ENCODE measurements around the gene APBA1. TPM values are rescaled to one million over a fixed set of nuclear protein-coding genes. Genes with fewer than 3 reads are reported as not detected.

Gene APBA1
- total and polyA plus RNA-seq, 9 of the 15 experiments (the other 6 are each of a cell fraction or from before 2014, with no cell fraction given) = 0.01 to 0.02 TPM; not detected in 7

DNA sequence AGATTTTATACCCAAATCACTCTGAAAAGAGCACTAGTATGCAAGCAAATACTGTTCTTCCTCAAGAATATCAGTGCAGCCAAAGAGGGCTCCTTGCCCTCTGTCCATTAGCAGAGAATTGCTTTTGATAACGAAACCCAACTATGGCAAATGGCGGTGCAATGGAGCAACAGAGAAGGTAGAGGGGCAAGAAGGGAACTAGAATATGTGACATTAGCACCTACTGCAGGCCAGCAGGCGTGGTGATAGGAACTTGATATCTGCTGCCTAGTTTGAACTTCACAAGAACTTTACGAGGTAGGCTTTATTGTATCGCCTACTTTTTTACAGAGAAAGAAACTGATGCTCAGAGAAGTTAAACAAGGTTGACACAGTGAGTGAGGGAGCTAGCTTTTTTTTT, 66.1 kb downstream of the APBA1 start:
- CTCF ChIA-PET (ENCODE audit: low intra/inter-chr PET ratio) = no interaction called here
- no peak overlapping the region for H3K4me3 ChIP-seq
- in situ Hi-C loops (cut with MboI) = no loop called here
- TF ChIP-seq CTBP1 (IDR thresholded peaks at IDR 0.05; ENCODE audit: borderline replicate concordance) (no peak), ZNF431 (CRISPR knock-in tag; IDR thresholded peaks at IDR 0.05) (no peak), ZFP1 (CRISPR knock-in tag; IDR thresholded peaks at IDR 0.05) (no peak), TAF9B (IDR thresholded peaks at IDR 0.05; ENCODE audit: partially characterized antibody) (no peak), XRCC4 (IDR thresholded peaks at IDR 0.05; ENCODE audit: extremely low read depth, insufficient read depth, insufficient read length) (no peak), RBBP5 (IDR thresholded peaks at IDR 0.05; ENCODE audit: borderline replicate concordance, insufficient read depth, low read length, poor library complexity, severe bottlenecking) (no peak), SMAD3 (CRISPR knock-in tag; conservative IDR thresholded peaks at IDR 0.05) (no peak), E2F3 (CRISPR knock-in tag; IDR thresholded peaks at IDR 0.05) (no peak), MTF1 (CRISPR knock-in tag; IDR thresholded peaks at IDR 0.05; ENCODE audit: borderline replicate concordance) (no peak), ZNF561 (CRISPR knock-in tag; conservative IDR thresholded peaks at IDR 0.05) (no peak), PHB2 (IDR thresholded peaks at IDR 0.05; ENCODE audit: low read depth) (no peak), ZNF165 (CRISPR knock-in tag; IDR thresholded peaks at IDR 0.05; ENCODE audit: borderline replicate concordance) (no peak), MEIS2 (IDR thresholded peaks at IDR 0.05; ENCODE audit: partially characterized antibody) (no peak), BHLHE40 (IDR thresholded peaks at IDR 0.05; ENCODE audit: low read length) (no peak)
- TF ChIP-seq, protein P1, sequence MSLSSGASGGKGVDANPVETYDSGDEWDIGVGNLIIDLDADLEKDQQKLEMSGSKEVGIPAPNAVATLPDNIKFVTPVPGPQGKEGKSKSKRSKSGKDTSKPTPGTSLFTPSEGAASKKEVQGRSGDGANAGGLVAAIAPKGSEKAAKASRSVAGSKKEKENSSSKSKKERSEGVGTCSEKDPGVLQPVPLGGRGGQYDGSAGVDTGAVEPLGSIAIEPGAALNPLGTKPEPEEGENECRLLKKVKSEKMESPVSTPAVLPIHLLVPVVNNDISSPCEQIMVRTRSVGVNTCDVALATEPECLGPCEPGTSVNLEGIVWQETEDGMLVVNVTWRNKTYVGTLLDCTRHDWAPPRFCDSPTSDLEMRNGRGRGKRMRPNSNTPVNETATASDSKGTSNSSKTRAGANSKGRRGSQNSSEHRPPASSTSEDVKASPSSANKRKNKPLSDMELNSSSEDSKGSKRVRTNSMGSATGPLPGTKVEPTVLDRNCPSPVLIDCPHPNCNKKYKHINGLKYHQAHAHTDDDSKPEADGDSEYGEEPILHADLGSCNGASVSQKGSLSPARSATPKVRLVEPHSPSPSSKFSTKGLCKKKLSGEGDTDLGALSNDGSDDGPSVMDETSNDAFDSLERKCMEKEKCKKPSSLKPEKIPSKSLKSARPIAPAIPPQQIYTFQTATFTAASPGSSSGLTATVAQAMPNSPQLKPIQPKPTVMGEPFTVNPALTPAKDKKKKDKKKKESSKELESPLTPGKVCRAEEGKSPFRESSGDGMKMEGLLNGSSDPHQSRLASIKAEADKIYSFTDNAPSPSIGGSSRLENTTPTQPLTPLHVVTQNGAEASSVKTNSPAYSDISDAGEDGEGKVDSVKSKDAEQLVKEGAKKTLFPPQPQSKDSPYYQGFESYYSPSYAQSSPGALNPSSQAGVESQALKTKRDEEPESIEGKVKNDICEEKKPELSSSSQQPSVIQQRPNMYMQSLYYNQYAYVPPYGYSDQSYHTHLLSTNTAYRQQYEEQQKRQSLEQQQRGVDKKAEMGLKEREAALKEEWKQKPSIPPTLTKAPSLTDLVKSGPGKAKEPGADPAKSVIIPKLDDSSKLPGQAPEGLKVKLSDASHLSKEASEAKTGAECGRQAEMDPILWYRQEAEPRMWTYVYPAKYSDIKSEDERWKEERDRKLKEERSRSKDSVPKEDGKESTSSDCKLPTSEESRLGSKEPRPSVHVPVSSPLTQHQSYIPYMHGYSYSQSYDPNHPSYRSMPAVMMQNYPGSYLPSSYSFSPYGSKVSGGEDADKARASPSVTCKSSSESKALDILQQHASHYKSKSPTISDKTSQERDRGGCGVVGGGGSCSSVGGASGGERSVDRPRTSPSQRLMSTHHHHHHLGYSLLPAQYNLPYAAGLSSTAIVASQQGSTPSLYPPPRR (CRISPR knock-in tag; IDR thresholded peaks at IDR 0.05; ENCODE audit: borderline replicate concordance) = no peak
- TF ChIP-seq, protein P2, sequence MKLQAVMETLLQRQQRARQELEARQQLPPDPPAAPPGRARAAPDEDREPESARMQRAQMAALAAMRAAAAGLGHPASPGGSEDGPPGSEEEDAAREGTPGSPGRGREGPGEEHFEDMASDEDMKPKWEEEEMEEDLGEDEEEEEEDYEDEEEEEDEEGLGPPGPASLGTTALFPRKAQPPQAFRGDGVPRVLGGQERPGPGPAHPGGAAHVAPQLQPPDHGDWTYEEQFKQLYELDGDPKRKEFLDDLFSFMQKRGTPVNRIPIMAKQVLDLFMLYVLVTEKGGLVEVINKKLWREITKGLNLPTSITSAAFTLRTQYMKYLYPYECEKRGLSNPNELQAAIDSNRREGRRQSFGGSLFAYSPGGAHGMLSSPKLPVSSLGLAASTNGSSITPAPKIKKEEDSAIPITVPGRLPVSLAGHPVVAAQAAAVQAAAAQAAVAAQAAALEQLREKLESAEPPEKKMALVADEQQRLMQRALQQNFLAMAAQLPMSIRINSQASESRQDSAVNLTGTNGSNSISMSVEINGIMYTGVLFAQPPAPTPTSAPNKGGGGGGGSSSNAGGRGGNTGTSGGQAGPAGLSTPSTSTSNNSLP (IDR thresholded peaks at IDR 0.05; ENCODE audit: borderline replicate concordance, low read depth, low read length) = no peak
- TF ChIP-seq, protein P3, sequence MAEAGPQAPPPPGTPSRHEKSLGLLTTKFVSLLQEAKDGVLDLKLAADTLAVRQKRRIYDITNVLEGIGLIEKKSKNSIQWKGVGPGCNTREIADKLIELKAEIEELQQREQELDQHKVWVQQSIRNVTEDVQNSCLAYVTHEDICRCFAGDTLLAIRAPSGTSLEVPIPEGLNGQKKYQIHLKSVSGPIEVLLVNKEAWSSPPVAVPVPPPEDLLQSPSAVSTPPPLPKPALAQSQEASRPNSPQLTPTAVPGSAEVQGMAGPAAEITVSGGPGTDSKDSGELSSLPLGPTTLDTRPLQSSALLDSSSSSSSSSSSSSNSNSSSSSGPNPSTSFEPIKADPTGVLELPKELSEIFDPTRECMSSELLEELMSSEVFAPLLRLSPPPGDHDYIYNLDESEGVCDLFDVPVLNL (CRISPR knock-in tag; IDR thresholded peaks at IDR 0.05; ENCODE audit: low read depth) = no peak

More for the DNA sequence above, 66.1 kb downstream of the APBA1 start:
- Histone ChIP-seq H3K79me2 (ENCODE audit: control insufficient read depth, insufficient read depth, low read length) (no peaks in the 10 kb centered on the region), H3K27me3 (ENCODE audit: control insufficient read depth in 2 of 2, insufficient read depth in 2 of 2, low read length in 2 of 2) (peaks cover 0 to 8% of the 10 kb centered on the region in 2 experiments; a peak in 2 of 5 replicates), H4K20me1 (replicated peaks; ENCODE audit: control insufficient read depth, insufficient read depth, low read length) (no peaks in the 10 kb centered on the region), H3K4me1 (replicated peaks in 1 of 2; ENCODE audit: control insufficient read depth in 2 of 2, insufficient read depth in 2 of 2, low read length in 2 of 2) (no peaks in the 10 kb centered on the region), H3K36me3 (ENCODE audit: control insufficient read depth, insufficient read depth, low read length) (no peaks in the 10 kb centered on the region), H3K9me3 (replicated peaks; ENCODE audit: control insufficient read depth, insufficient read depth, low read depth, low read length) (no peaks in the 10 kb centered on the region), H3K9me1 (ENCODE audit: control insufficient read depth, insufficient read depth, low read length) (no peaks in the 10 kb centered on the region), H3K27ac (ENCODE audit: extremely low read depth, low read depth, low read length) (no peak overlapping the region), H3K9ac (ENCODE audit: insufficient read depth in 1 of 2, low read depth in 2 of 2, low read length in 2 of 2) (no peak overlapping the region), H2AFZ (ENCODE audit: low read depth, low read length) (no peak overlapping the region), H3K4me2 (ENCODE audit: insufficient read depth, low read length) (no peak overlapping the region)
- DNase-seq (ENCODE audit: extremely low read depth in 1 of 4, low spot score in 3 of 4) (no peak), ATAC-seq (no peak), FAIRE-seq (no peak)
- POLR2A ChIA-PET = no interaction called here
- 0% methylated on average over 5 of the region's 5 CpGs for WGBS (ENCODE audit: insufficient coverage, low coverage, missing lambda C conversion rate)
- no TSS peak for BruUV-seq (replicated peaks)
- intact Hi-C loops (cut with micrococcal nuclease) = no loop called here
